Aorta (tissue), 5 donors: ENCODE data around the gene PAIP2B. TPM values are rescaled to one million over a fixed set of nuclear protein-coding genes. Genes with fewer than 3 reads are reported as not detected.

Experiments used
- ATAC-seq: fragments of 200-7000 bp; cut with Tn5 transposase; one replicate; pipeline ENCODE4 v1.9.1; 2022; ENCODE audit warnings: moderate library complexity; ENCODE audit not compliant: low FRiP score
- DNase-seq, 2 donors: peaks; one replicate each; pipeline ENCODE4 v3.0.0-alpha.2; 2020
- H3K27ac ChIP-seq, 2 donors: one replicate each; pipeline ENCODE4 v1.5.1; 2013; ENCODE audit warnings: low read length in 2 of 2, mild to moderate bottlenecking in 2 of 2, moderate library complexity in 2 of 2, control low read depth in 1 of 2, inconsistent platforms in 1 of 2, low read depth in 1 of 2
- H3K27me3 ChIP-seq, 2 donors: one replicate each; pipeline ENCODE4 v1.6.1; 2013; ENCODE audit warnings: control low read depth in 1 of 2, low read length in 1 of 2, mild to moderate bottlenecking in 1 of 2, moderate library complexity in 1 of 2; ENCODE audit not compliant: insufficient read depth in 2 of 2, control insufficient read depth in 1 of 2
- H3K36me3 ChIP-seq, 2 donors: one replicate each; pipeline ENCODE4 v1.6.1; 2013; ENCODE audit warnings: control low read depth in 1 of 2, low read length in 1 of 2, mild to moderate bottlenecking in 1 of 2; ENCODE audit not compliant: insufficient read depth in 2 of 2, control insufficient read depth in 1 of 2
- H3K4me1 ChIP-seq, 2 donors: one replicate each; pipeline ENCODE4 v1.6.1; 2013; ENCODE audit warnings: low read length in 2 of 2, control low read depth in 1 of 2, mild to moderate bottlenecking in 1 of 2, moderate library complexity in 1 of 2; ENCODE audit not compliant: insufficient read depth in 2 of 2, control insufficient read depth in 1 of 2
- H3K4me3 ChIP-seq, 2 donors: one replicate each; pipeline ENCODE4 v1.5.1; 2013; ENCODE audit warnings: low read length in 2 of 2, control low read depth in 1 of 2, mild to moderate bottlenecking in 1 of 2
- H3K9me3 ChIP-seq: one replicate; pipeline ENCODE4 v1.6.1; 2013; ENCODE audit warnings: mild to moderate bottlenecking, low read length; ENCODE audit not compliant: control insufficient read depth
- WGBS, 2 donors: extraction: QIAGEN DNeasy Blood & Tissue Kit; methylation state at CpG; one replicate each; pipeline ENCODE4 v1.1.7; 2013; 5-methylcytosine and 5-hydroxymethylcytosine counted together
- intact Hi-C, 2 donors: fragments of 100-400 bp; cut with DNase I; formaldehyde crosslinking; loops; one replicate each; pipeline versions ENCODE4 v1.14.2 to v1.15.0; 2022
- polyA plus RNA-seq, 2 donors: library from polyadenylated mRNA; stranded (reverse); fragments of 200-250 nt; gene quantifications; one replicate each; pipeline ENCODE4 v1.2.3, GENCODE V29; 2013
- total RNA-seq, 2 donors: library from RNA; stranded (reverse); fragmentation: NEBNext Ultra II Directional; extraction: Animal tissue kit (Norgen Biotek cat#: 25700); gene quantifications; one replicate each; pipeline ENCODE4 v1.2.1, GENCODE V29; 2021
- donor health status: healthy with polysubstance abuse.
- donor health status: Bipolar disorder and iron deficiency.
- donor health status: DM: no; HTN: no; CAD: no.
- donor health status: DM: no; HTN: no; CAD: no.
- donor health status: DM: yes; HTN: yes; CAD: no.

The PAIP2B gene
- total and polyA plus RNA-seq, 4 donors = 1.3 to 5.4 (median 4.5) TPM

GRCh38 chr2:71210292-71210691 is 16.6 kb downstream of the PAIP2B start:
- WGBS, 2 donors = 89 to 92% methylated on average over 3 of the region's 3 CpGs
- H3K4me3 ChIP-seq = no peak overlapping the region
- no peaks in the 10 kb centered on the region for H3K36me3 ChIP-seq
- H3K4me1 ChIP-seq = no peaks in the 10 kb centered on the region
- H3K27me3 ChIP-seq = no peaks in the 10 kb centered on the region
- peaks cover 2% of the 10 kb centered on the region for H3K9me3 ChIP-seq
- ATAC-seq (no peak), DNase-seq (no peak)
- H3K27ac ChIP-seq = no peak overlapping the region
- intact Hi-C loops = no loop called here

- no peak overlapping the region for H3K27ac ChIP-seq
- H3K9me3 ChIP-seq = peaks cover 2% of the 10 kb centered on the region
- H3K4me3 ChIP-seq = no peak overlapping the region
- intact Hi-C loops = no loop called here
- H3K4me1 ChIP-seq = no peaks in the 10 kb centered on the region
- DNase-seq = no peak
- no peaks in the 10 kb centered on the region for H3K36me3 ChIP-seq
- no peak for ATAC-seq
- no peaks in the 10 kb centered on the region for H3K27me3 ChIP-seq
- WGBS, 2 donors = 38 to 42% methylated on average over 2 of the region's 2 CpGs
Observed at GRCh38 chr2:71208756-71209155, 18.1 kb downstream of the PAIP2B start.

DNA sequence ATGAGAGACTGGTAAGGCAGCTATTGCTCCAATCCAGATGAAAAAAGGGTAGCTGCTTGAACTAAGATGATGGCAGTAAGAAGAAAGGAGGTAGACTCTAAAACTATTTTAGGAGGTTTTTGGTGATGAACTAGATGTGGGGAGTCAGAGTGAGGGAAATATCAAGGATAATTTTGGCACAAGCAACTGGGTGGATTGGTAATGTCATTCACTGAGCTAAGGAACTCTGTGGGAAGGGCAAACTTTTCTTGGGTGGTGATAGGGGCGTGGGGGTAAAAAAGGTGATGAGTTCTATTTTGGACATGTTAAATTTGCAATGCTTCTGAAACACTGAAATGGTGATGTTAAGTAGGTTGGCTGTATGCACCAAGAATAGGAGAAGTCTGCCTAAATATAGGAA is 19.3 kb downstream of the PAIP2B start:
- WGBS, 2 donors = 80 to 90% methylated on average over 1 of the region's 1 CpG
- Histone ChIP-seq H3K36me3 (no peaks in the 10 kb centered on the region), H3K9me3 (peaks cover 2% of the 10 kb centered on the region), H3K27me3 (no peaks in the 10 kb centered on the region), H3K27ac (no peak overlapping the region), H3K4me3 (no peak overlapping the region), H3K4me1 (no peaks in the 10 kb centered on the region)
- intact Hi-C loops = no loop called here
- DNase-seq = no peak
- ATAC-seq = no peak

DNA sequence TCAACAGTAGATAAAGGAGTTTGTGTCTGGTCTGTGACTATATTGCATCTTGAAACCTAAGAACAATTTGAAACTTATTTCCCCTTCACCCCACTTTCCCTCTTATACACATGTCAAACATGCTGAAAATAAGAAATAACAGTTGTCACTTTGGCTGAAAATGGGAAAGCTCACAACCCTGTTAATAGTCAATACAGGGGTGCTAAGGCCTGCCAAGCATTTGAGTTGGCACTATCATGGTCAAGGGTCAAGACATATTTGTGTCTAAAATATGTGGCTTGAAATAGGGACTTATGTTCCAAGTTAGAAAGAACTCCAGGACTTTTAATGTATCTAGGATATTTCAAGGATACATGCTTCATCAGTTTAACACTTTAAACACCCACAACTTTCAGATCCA is 20.6 kb downstream of the PAIP2B start:
- peaks cover 2% of the 10 kb centered on the region for H3K9me3 ChIP-seq
- ATAC-seq = no peak
- H3K4me3 ChIP-seq = no peak overlapping the region
- DNase-seq = no peak
- no peak overlapping the region for H3K27ac ChIP-seq
- peaks cover 0 to 3% of the 10 kb centered on the region in 2 donors for H3K36me3 ChIP-seq
- H3K4me1 ChIP-seq = no peaks in the 10 kb centered on the region
- no peaks in the 10 kb centered on the region for H3K27me3 ChIP-seq
- intact Hi-C loops = no loop called here

- DNase-seq = no peak
- Histone ChIP-seq H3K27me3 (no peaks in the 10 kb centered on the region), H3K27ac (no peak overlapping the region), H3K36me3 (no peaks in the 10 kb centered on the region), H3K4me1 (no peaks in the 10 kb centered on the region), H3K4me3 (no peak overlapping the region), H3K9me3 (no peaks in the 10 kb centered on the region)
- ATAC-seq = no peak
- WGBS, 2 donors = 57 to 71% methylated on average over 3 of the region's 3 CpGs
- intact Hi-C loops = no loop called here
Observed at GRCh38 chr2:71191570-71191943, 35.3 kb downstream of the PAIP2B start.

GRCh38 chr2:71190656-71191569 is 36.0 kb downstream of the PAIP2B start:
- 61 to 65% methylated on average over 3 of the region's 3 CpGs for WGBS, 2 donors

DNA sequence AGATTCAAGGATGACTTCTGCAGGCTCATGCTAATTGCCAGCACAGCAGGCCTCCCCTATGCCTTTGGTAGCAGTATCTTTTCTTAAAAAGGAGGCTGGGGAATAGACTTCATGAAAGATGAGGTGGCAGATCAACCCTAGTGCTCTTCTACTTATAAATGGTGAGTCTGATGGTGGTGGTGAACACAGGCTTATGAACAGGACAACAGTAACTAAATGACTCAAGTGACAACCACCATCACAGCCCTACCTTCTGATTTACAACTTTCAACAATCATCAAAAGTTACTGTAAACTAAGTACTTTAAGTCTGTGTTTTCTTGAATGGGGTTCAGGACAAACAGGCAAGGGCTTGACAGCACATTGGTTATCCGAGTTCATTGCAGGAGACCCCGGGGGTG is 39.3 kb downstream of the PAIP2B start:
- intact Hi-C loops = no loop called here
- no peak for ATAC-seq

More at GRCh38 chr2:71190656-71191569, 36.0 kb downstream of the PAIP2B start:
- intact Hi-C loops = no loop called here
- H3K27ac ChIP-seq = no peak overlapping the region
- no peaks in the 10 kb centered on the region for H3K4me1 ChIP-seq
- no peaks in the 10 kb centered on the region for H3K9me3 ChIP-seq
- H3K27me3 ChIP-seq = no peaks in the 10 kb centered on the region
- H3K36me3 ChIP-seq = no peaks in the 10 kb centered on the region
- H3K4me3 ChIP-seq = no peak overlapping the region
- ATAC-seq (no peak), DNase-seq (no peak)

GRCh38 chr2:71186973-71187372 is 39.9 kb downstream of the PAIP2B start:
- WGBS, 2 donors = 64 to 76% methylated on average over 1 of the region's 1 CpG
- no peaks in the 10 kb centered on the region for H3K9me3 ChIP-seq
- ATAC-seq (no peak), DNase-seq (no peak)
- no peak overlapping the region for H3K27ac ChIP-seq
- H3K4me1 ChIP-seq = no peaks in the 10 kb centered on the region
- H3K27me3 ChIP-seq = no peaks in the 10 kb centered on the region
- intact Hi-C loops = no loop called here
- no peaks in the 10 kb centered on the region for H3K36me3 ChIP-seq
- H3K4me3 ChIP-seq = no peak overlapping the region

More for the DNA sequence above, 39.3 kb downstream of the PAIP2B start:
- no peaks in the 10 kb centered on the region for H3K27me3 ChIP-seq
- no peak overlapping the region for H3K27ac ChIP-seq
- WGBS, 2 donors = 83 to 90% methylated on average over 2 of the region's 2 CpGs
- no peak overlapping the region for H3K4me3 ChIP-seq
- H3K4me1 ChIP-seq = no peaks in the 10 kb centered on the region
- H3K9me3 ChIP-seq = no peaks in the 10 kb centered on the region
- H3K36me3 ChIP-seq = no peaks in the 10 kb centered on the region
- DNase-seq = no peak
